C1 segment of cervical spinal cord (tissue), 14 donors: Measurements from ENCODE around the gene PGAM1.
"Not testable (repeated sequence)": the region's sequence is repeated elsewhere in the genome, so short reads cannot be mapped to it uniquely, and the experiment has no call there.

Experiments
- DNase-seq, 14 donors: peaks; one replicate each; lab custom pipeline; 2025; lab: John Stamatoyannopoulos, UW

PGAM1 gene

DNA sequence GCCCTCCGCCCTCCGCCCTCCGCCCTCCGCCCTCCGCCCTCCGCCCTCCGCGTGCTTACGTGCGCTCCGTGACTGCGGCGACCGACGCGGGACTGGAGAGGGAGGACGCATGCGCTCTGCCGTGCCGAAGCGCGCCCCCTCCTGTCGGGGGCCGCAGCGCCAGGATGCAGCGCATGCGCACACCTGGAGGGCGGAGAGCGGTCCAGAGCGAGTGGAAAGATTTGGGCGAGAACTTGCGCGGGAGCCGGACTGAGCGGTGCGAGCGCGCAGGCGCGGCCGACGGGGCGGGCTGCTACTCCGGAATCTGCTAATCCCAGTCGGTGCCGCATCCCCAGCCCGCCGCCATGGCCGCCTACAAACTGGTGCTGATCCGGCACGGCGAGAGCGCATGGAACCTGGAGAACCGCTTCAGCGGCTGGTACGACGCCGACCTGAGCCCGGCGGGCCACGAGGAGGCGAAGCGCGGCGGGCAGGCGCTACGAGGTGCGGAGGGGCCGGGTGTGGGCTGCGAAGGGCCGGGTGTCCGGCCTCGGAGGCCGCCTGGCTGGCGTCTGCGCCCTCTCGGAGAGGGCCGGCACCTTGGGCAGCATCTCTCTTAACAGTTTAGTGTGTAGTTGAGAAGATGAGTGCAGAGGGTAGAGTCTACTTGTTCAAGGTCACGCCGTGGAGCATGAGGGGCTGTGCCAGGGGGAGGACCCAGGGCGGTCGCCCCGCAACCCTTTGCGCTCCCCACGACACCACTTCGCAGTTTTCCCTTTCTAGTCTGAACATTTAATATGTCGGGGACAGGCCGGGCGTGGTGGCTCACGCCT, at the start of gene PGAM1:
Gene PGAM1, plus strand, starts transcription at position 228 of the 812 bp plus-strand sequence. Its CDS starts 117 bp downstream, at position 345.
- DNase-seq, result peak; percentile 53 to 98 (median 94)

GRCh38 chr10:97376413-97376812, 49.6 kb upstream of the PGAM1 start:
- no peak for DNase-seq

- peak in 1 of 14 donors; percentile 11 for DNase-seq
These were observed 46.8 kb upstream of the PGAM1 start for GRCh38 chr10:97378933-97379921.

DNA sequence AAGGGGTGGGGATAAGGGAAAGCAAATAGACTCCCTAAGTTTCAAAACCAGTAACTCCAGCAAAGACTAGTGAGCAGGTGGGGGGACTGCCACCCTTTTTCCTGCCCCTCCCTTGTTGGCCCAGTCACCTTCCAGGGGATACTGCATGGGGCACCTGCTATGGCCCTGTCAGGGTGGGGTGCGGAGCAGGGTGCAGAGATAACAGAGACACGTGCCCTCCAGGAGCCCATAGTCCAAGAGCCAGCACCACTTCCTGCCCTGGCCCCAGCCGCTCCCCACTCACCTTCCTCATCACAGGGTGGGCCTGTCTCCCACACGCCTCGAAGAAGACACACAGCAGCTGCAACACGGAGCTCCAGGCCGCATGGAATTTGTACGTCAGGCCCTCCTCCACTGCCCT, 45.5 kb upstream of the PGAM1 start:
- no peak for DNase-seq

DNA sequence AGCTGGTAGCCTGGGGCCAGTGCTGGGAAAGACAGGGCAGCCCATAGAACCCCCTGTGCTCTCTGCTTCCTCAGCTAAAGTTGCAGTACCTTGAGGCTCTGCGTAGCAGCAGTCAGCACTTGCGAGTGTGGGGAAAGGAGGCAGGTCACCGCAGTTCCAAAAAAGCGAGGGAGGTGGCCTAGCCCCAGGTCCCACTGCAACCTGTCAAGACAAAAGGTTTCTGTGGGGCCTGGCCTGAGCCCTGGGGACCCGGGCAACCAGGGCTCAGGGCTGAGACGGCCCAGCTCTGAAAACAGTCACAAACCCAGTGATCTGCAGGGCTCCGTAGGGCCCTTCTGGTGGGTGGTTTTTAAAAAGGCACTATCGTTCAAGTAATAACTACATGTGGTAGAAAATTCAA, 44.4 kb upstream of the PGAM1 start:
- no peak for DNase-seq

GRCh38 chr10:97383159-97383558, 42.8 kb upstream of the PGAM1 start:
- DNase-seq, result no peak

GRCh38 chr10:97384156-97384555, 41.8 kb upstream of the PGAM1 start:
- DNase-seq, result no peak

- no peak for DNase-seq
These were observed 41.4 kb upstream of the PGAM1 start for GRCh38 chr10:97384641-97385040.

DNA sequence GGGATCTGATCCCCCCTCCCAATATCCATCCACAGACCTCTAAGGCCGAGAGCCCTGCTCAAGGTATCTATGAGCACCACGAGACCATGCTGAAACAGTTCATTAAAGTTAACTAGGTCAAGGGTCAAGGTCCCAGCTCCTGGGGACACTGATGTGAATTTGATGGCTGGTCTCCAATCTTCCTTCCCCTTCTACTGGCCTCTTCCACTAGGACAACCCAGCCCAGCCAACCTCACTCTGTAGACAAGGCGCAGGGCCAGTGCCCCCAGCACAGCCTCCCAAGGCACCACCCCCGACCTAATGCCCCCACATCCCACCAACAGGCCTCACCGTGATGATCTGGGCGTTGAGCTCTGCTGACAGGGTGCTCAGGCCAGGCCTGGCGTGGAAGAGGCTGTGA, 40.4 kb upstream of the PGAM1 start:
- DNase-seq, result no peak

DNA sequence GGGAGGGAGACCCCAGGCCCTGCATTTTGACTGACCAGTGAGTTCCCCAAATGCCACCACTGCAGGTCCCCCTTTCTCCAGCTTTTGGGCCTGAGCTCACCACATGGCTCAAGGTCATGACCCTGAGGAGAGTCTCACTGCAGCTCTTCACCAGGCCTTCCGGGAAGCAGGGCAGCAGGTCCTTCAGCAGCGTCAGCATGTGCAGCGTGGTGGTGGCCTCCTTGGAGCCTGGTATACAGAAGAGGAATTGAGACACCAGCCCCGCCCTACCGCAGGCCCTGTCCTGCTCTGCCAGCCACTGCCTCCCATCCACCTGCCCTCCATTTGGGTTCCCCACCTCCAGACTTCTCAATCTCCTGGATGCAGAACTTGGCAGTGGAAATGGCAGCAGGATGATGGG, 37.8 kb upstream of the PGAM1 start:
- DNase-seq, result no peak

- DNase-seq, result no peak
These were observed 35.9 kb upstream of the PGAM1 start for GRCh38 chr10:97390091-97390490.

- DNase-seq, result no peak
These were observed 32.9 kb upstream of the PGAM1 start for GRCh38 chr10:97393034-97393573.

DNA sequence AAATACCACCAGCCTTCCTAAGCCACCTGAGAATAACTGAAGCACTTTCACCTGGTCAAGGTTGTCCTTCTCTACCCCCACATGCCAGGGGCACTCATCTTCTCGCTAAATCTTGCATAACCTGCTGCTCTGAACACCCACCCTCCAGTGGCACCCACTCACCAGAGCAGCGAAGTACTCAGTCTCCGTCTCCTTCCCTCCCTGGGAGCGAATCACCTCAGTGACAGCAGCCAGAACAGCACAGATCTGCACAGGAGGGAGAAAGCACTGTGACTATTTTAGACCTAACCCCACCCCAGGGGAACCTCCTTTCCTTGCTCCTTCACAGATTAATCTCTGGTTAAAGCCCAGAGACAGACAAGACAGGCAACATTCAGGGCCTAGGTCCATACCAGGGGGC, 29.9 kb upstream of the PGAM1 start:
- no peak for DNase-seq

- DNase-seq, result peak in 1 of 14 donors; percentile 14
These were observed 26.0 kb upstream of the PGAM1 start for GRCh38 chr10:97399843-97400545.

DNA sequence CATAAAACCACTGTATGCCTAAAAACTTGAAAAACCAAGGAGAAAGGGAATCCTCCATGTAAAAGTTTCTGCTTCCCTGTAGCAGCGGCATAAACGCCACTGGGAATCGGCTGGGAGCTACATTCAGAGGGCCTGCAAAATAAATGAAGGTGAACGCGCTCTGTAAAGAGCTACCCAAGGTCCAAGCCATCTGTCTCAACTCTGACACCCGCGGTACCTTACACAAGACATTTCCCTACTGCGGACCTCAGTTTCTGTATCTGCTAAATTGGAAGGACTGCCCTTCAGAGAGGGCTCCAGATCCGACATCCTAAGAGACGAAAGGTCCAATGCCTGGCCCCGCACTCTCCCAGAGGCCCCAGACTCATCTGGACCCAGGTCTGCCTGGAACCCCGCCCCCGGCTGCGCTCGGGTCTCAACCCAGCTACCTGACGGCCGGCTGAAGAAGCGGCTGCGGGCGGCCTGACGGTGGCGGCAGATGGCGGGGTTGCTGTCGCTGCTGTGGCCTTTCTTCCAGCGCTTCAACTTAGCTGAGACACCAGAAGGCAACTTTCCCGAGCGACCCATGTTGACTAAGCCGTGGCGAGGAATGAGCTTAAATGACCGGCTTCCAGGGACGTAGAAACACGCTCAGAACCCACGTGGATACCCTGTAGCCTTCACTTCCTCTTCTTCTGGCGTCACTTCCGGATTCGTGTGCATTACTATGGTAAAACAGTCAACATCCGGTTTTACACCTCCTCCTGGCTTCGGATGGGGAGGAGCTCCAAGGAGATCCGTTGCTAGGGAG, 25.1 kb upstream of the PGAM1 start, which contains the start of gene RRP12:
Gene RRP12, minus strand, starts transcription at position 676 of the 790 bp plus-strand sequence. Its CDS starts 109 bp downstream, at position 567.
- peak; percentile 13 to 95 (median 77) for DNase-seq

DNA sequence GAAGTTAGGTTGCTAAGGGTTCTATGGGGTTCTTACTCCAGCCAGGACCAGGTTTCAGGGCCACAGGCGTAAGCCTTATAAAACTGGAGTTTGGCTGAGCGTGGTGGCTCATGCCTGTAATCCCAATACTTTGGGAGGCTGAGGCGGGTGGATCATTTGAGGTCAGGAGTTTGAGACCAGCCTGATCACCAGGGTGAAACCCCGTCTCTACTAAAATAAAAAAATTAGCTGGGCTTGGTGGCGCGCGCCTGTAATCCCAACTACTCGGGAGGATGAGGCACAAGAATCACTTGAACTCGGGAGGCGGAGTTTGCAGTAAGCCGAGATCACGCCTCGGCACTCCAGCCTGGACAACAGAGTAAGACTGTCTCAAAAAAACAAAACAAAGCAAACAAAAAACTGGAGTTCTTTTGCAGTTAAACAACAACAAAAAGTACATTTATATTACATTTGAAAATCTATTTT, 24.5 kb upstream of the PGAM1 start:
- no peak for DNase-seq

- no peak for DNase-seq
These were observed 21.9 kb upstream of the PGAM1 start for GRCh38 chr10:97404044-97404443.

- DNase-seq, result peak in 1 of 14 donors; percentile 24
These were observed 19.9 kb upstream of the PGAM1 start for GRCh38 chr10:97406064-97406463.

DNA sequence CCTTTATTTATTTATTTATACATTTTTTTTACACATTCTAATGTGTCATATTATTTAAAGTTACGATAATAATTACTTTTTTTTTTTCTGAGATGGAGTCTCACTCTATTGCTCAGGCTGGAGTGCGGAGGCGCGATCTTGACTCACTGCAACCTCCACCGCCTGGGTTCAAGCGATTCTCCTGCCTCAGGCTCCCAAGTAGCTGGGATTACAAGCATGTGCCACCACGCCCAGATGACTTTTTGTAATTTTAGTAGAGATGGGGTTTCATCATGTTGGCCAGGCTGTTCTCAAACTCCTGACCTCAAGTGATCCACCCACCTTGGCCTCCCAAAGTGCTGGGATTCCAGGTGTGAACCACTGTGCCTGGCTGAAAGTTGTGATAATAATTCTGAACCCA, 19.5 kb upstream of the PGAM1 start:
- not testable (repeated sequence) for DNase-seq
